GM21723 (cell line): ENCODE results near the gene LAPTM5.
"Not testable (repeated sequence)": the region's sequence is repeated elsewhere in the genome, so short reads cannot be mapped to it uniquely, and the experiment has no call there.

Experiments used
- ATAC-seq: cut with Tn5 transposase; IDR thresholded peaks from one replicate; pipeline ENCODE4 v1.9.1; 2021; ENCODE audit warnings: mild to moderate bottlenecking, moderate library complexity; ENCODE audit not compliant: unreplicated experiment

Gene LAPTM5, protein sequence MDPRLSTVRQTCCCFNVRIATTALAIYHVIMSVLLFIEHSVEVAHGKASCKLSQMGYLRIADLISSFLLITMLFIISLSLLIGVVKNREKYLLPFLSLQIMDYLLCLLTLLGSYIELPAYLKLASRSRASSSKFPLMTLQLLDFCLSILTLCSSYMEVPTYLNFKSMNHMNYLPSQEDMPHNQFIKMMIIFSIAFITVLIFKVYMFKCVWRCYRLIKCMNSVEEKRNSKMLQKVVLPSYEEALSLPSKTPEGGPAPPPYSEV

GRCh38 chr1:30757352-30758120 lies at the start of gene LAPTM5:
TSS of gene LAPTM5 (minus strand) at chr1:30757774. CDS start at chr1:30757745, 29 bp downstream.
- ATAC-seq = no peak

DNA sequence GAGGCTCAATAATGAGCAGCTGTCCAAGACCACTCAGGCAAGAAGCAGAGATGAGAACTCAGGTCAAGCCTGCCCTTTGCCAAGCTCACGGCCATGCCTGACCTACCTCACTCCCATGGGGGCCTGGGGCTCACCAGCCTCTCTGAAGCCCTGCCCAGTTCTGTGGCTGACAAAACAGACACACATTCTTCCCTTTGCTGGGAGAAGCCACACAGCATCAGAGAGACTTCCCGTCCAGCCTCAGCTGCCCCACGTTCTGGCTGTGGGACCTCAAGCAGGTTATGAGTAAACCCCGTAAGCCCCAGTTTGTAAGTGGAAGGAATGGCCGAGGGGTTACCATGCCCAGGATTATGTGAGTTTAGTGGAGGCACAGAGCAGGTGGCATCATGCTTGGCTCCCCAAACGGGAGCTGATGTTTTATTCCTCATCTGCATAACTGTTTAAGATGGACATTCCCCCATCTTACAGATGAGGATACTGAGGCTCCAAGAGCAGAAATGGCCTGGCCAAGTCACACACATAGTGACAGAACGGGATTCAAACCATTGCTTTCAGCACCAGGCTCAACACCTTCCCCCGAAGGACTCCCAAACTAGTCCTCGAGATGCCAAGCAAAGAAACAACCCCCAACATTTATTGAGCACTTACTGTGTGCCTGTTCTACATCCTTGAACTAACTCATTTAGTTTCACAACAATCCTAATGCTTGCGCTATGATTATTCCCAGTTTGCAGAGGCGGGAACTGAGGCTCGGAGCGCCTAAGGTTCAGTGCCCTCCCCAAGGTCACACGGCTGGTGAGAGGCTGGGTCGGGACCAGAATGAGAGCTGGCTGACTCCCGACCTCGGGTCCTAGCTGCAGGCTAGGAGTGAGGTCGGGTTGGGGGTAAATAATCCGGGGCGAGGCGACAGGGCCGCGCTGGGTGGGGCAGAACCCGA lies 49.1 kb upstream of the LAPTM5 start:
- no peak for ATAC-seq

GRCh38 chr1:30805304-30806003 lies 47.9 kb upstream of the LAPTM5 start:
- no peak for ATAC-seq

DNA sequence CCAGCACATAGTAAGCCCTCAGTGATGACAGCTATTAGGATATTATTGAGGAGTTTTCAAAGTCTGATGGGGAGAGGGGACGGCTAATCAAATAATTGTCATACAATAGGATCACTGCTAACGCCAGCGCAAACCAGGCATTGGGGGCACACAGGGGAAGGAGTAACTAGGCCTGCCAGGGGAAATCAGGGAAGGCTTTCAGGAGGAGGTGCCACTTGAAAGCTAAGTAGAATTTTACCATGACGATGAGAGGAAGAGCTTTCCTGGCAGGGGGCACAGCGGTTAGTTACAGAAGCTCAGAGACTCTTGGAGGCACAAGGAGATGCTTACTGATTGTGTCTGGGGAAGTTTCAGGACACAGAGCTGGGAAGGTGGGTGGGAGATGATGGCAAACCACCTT lies 47.2 kb upstream of the LAPTM5 start:
- no peak for ATAC-seq

DNA sequence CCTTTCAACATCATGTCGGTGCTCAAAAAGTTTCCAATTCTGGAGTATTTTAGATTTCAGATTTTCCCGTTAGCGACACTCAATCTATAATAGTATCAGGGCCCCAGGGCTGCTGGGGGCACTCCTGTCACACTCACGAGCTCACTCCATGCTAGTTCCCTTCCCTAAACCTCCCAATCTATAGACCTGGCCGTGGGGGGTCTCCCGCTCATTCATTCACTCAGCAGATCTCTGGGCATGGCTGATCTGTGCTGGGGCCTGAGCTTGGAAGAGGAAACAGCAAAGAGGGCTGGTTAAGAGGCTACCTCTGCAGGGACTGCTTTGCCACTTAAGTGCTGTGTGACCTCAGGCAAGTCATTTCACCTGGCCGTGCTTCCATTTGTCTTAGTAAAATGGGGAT lies 46.8 kb upstream of the LAPTM5 start:
- no peak for ATAC-seq

- ATAC-seq = no peak
These were observed 46.0 kb upstream of the LAPTM5 start for GRCh38 chr1:30803562-30803961.

DNA sequence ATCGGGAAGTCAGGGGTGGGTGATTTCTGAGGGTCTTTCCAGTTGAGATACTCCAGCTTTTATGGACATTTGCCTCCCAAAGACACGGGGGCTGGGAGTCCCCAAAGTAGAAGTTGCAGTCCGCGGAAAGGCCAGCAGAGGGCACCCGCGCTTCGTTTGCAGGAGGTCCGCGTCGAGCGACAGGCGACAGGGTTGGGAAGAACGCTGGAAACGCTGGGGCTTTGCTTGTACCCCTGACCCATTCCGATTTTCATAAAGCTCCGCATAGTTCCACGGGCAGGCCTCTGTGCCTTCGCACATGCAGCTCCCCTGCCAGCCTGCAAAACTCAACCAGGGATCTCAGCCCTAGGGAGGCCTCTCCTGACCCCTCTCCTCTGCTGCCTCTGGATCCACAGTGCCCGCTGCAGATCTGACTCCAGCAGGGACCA lies 44.2 kb upstream of the LAPTM5 start:
- no peak for ATAC-seq

DNA sequence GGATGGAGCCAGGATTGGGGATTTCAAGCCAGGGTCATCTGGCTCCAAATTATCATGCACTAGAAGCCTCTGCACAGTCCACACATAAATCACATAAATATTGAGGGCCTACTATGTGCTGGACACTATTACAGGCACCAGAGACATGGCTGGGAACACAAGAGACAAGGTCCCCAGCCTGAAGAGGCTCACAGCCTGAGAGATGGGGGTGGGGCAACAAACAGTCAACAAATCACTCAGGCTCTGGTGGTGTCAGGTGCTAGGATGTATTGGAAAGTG lies 41.6 kb upstream of the LAPTM5 start:
- ATAC-seq = no peak

DNA sequence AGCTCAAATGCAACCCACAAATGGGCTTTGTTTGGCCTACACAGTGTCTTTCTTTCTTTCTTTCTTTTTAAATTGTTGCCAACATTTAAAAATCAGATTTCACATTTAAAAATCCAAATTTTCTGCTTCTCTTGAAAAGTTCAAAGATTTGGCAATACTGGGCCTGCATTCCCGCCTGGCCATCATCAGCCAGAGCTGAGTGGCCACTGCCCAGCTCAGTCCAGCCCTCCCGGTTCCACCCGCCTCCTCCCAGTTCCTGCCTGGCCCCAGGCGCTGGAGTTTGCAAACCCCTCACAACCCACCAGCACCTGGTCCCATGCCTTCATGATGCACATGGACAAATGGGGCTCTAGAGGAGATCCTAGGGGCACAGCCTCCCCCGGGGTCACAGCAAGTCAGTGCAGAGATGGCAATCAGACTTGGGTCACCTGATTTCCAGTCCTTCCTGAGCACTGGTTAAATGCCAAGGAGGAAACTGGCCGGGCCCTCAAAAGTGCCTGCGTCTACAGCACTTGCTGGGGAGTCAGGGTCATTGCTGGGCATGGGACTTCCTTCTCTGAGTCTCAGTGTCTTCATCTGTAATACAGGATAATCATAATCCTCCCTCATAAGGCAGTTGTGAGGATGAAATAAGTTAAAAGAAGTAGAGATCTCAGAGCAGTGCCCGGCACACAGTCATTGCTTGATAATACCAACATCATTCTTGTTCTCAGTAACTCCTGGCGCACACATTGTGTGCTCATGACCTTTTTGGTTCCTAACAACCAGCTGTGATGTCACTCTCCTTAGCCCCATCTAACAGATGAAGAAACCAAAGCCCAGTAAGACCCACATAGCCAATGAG lies 41.0 kb upstream of the LAPTM5 start:
- no peak for ATAC-seq

DNA sequence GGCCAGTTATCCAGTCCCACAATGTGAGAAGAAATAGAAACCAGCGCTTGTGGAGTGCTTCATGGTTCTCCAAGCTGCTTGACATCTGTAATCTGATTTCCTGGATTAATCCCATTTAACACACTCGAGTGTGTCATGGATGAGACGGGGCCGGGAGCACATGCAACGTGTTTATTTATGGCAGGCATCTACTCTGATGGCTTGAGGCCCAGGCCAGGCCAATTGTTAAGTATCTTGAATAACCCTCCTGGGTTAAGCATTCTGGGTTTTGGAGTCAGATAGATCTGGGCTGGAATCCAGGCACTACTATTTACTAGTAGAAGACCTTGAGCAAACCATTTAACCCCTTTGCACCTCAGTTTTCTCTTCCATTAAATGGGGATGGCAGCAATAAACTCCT lies 37.5 kb upstream of the LAPTM5 start:
- ATAC-seq = no peak

DNA sequence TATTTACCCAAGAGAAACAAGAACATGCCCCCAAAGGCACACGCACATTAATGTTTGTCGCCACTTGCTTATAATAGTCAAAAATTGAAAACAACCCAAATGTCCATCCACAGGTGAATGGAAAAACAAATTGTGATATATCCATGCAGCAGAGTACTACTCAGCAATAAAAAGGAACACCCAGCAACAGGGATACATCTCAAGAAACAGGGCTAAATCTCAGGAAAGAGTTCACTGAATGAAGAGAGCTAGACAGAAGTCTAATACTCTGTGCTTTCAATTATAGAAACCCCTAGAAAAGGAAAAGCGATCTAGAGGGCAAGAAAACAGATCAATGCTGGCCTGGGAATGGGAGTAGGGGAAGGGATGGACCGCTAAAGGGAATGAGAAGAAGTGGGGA lies 36.7 kb upstream of the LAPTM5 start:
- ATAC-seq = no peak

DNA sequence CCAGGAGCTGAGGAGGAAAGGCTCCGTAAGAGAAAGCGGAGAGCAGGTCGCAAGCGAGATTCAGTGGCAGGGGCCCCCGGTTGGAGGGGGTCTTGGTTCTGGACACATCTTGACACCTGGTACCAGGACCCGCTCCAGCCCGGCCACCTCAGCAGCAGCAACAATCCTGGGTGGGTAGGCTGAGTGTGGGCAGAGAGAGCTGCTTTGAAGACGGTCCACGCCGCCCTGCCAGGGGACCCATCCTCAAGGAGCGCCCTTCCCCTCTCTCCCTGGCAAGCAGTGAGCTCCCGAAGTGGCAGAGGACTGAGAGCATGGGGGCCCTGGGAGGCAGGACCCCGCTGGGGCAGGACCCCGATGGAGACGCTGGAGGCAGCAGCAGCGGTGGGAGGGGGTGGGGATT lies 35.6 kb upstream of the LAPTM5 start:
- ATAC-seq = no peak

- no peak for ATAC-seq
These were observed 34.3 kb upstream of the LAPTM5 start for GRCh38 chr1:30791868-30792267.

GRCh38 chr1:30790850-30791778 lies 33.5 kb upstream of the LAPTM5 start:
- ATAC-seq = no peak

GRCh38 chr1:30790256-30790525 lies 32.6 kb upstream of the LAPTM5 start:
- ATAC-seq = not testable (repeated sequence)

DNA sequence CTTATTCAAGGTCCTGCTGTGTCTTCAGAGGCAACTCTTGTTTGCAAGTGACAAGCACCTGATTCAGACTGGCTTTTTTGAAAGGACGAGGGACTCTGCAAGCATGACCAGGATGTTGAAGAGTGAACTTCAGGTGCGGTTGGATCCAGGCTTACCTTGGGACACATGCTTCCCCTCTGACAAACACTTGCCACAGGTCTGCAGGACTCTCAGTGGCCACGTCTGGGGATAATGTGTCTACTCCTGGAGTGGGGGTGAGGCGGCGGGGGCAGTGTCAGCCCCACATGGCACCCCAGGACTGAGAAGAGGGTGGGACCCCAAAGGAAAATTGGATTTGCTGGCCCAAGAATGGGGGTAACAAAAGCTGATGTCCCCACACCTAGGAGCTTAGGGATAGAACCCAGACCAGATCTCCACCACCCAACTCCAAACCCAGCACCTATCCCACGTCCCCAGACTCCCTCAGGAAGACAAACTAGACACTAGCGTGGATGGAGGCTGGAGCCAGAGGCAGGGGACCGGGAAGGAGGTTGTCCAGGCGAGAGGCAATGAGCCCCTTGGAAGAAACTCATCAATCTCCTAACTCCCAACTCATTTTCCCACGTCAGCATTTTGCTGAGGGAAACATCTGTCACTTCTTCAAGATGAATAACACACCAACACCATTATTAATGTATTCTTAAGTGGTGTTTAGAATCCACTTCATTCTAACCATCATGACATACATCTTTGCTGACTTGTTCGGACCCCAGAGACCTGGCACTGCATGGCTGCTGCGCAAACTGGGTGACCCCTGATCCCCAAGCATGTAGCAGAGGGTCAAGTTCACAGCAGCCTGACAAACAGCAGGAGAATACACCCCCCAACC lies 32.0 kb upstream of the LAPTM5 start:
- no peak for ATAC-seq

DNA sequence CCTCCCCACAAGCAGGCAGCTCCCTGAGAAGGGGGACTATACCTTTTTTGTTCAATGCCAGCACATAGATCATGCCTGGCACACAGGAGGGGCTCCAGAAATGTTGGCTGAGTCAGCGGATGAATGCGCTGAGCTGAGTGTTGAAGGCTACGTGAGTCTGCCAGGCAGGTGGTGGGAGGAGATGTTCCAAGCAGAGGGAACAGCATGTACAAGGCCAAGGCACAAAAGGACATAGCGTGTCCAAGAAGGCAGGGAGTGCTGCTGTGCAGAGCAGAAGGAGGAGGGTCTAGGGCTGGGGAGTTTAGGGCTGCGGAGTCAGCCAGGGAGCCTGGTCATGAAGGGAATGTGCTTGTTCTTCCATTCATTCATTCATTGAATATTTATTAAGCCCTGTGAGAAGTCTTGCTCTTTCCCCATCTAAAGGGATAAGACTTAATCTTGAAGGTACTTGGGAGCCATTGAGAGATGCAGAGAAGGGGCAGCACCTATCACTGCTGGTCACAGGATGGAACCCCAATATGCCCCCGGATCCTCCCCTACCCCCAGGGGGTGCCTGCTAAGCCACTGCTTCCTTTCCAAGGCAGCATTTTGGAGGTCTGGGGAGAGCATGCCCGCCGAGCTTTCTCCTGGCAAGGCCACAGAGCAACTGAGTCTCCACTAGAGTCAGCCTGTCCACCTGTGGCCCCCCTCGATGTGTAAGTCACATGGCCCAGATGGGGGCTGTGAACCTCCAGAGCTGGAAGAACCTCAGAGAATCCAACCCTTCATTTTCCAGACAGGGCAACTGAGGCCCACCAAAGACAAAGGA lies 31.2 kb upstream of the LAPTM5 start:
- no peak for ATAC-seq
